GM19240 (cell line): ENCODE data around the gene ATP9A.
"Not testable (repeated sequence)": the region's sequence is repeated elsewhere in the genome, so short reads cannot be mapped to it uniquely, and the experiment has no call there.

Experiments
- DNase-seq: peaks from one replicate; pipeline ENCODE4 v3.0.0; 2011; ENCODE audit warnings: low spot score; ENCODE audit not compliant: insufficient read length

Gene ATP9A

GRCh38 chr20:51792960-51793359 is 24.8 kb upstream of the ATP9A start:
- no peak for DNase-seq

- DNase-seq: no peak
Measured at GRCh38 chr20:51791626-51792025, 23.4 kb upstream of the ATP9A start.

GRCh38 chr20:51790256-51790655 is 22.1 kb upstream of the ATP9A start:
- no peak for DNase-seq

GRCh38 chr20:51789434-51789833 is 21.2 kb upstream of the ATP9A start:
- no peak for DNase-seq

GRCh38 chr20:51788822-51789221 is 20.6 kb upstream of the ATP9A start:
- no peak for DNase-seq

- DNase-seq: no peak
Measured at GRCh38 chr20:51784299-51784698, 16.1 kb upstream of the ATP9A start.

GRCh38 chr20:51778229-51778759 is 10.1 kb upstream of the ATP9A start:
- not testable (repeated sequence) for DNase-seq

- no peak for DNase-seq
Measured at GRCh38 chr20:51775241-51775640, 7.1 kb upstream of the ATP9A start.

GRCh38 chr20:51772236-51772635 is 4.0 kb upstream of the ATP9A start:
- no peak for DNase-seq

- no peak for DNase-seq
Measured at GRCh38 chr20:51769976-51770615, 1.9 kb upstream of the ATP9A start.

- DNase-seq: no peak
Measured at GRCh38 chr20:51768759-51769517, 748 bp upstream of the ATP9A start.

- no peak for DNase-seq
Measured at GRCh38 chr20:51766994-51767866, 960 bp downstream of the ATP9A start.

- DNase-seq: not testable (repeated sequence)
Measured at GRCh38 chr20:51765381-51765780, 2.8 kb downstream of the ATP9A start.

GRCh38 chr20:51763965-51764602 is 4.1 kb downstream of the ATP9A start:
- no peak for DNase-seq

- no peak for DNase-seq
Measured at GRCh38 chr20:51760905-51761546, 7.2 kb downstream of the ATP9A start.

- DNase-seq: no peak
Measured at GRCh38 chr20:51759769-51760510, 8.2 kb downstream of the ATP9A start.

- DNase-seq: no peak
Measured at GRCh38 chr20:51758978-51759544, 9.1 kb downstream of the ATP9A start.

- no peak for DNase-seq
Measured at GRCh38 chr20:51757226-51757625, 11.0 kb downstream of the ATP9A start.

GRCh38 chr20:51756653-51757052 is 11.5 kb downstream of the ATP9A start:
- DNase-seq: no peak

- not testable (repeated sequence) for DNase-seq
Measured at GRCh38 chr20:51753220-51753619, 15.0 kb downstream of the ATP9A start.
